ENCODE measurements around the gene SLCO3A1. TPM values are rescaled to one million over a fixed set of nuclear protein-coding genes. Genes with fewer than 3 reads are reported as not detected.

SLCO3A1 gene
- total RNA-seq, 2 donors from 2014 or later, result 21.4 to 27.3 TPM

DNA sequence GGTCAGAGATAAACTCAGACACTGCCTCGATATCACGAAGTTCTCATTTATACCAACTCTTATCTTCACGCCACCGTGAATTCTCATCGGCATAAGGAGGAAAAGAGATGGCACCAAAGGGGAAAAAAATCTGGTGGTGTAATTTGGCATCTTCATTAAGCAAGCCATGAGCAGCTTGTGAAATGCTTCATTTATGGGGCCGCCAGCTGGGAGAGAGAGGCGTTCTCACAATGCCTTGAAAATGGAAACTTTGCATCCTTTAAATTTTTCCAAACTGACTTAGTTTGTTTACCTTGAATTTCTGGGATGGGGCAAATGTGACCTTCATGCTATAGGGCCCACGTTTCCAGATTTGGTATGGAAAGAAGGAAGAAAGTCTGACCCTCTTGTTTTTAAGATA lies 297.7 kb downstream of the SLCO3A1 start:
- Histone ChIP-seq H3K27ac (no peak overlapping the region), H3K36me3 (peaks cover 40% of the 10 kb centered on the region), H3K4me3 (no peak overlapping the region)

GRCh38 chr15:92151741-92152140 lies 298.2 kb downstream of the SLCO3A1 start:
- Histone ChIP-seq H3K27me3 (no peaks in the 10 kb centered on the region), H3K36me3 (peaks cover 40% of the 10 kb centered on the region), H3K9me3 (no peaks in the 10 kb centered on the region), H3K4me1 (no peaks in the 10 kb centered on the region), H3K4me3 (no peak overlapping the region), H3K27ac (no peak overlapping the region)
- TF ChIP-seq, protein P1, sequence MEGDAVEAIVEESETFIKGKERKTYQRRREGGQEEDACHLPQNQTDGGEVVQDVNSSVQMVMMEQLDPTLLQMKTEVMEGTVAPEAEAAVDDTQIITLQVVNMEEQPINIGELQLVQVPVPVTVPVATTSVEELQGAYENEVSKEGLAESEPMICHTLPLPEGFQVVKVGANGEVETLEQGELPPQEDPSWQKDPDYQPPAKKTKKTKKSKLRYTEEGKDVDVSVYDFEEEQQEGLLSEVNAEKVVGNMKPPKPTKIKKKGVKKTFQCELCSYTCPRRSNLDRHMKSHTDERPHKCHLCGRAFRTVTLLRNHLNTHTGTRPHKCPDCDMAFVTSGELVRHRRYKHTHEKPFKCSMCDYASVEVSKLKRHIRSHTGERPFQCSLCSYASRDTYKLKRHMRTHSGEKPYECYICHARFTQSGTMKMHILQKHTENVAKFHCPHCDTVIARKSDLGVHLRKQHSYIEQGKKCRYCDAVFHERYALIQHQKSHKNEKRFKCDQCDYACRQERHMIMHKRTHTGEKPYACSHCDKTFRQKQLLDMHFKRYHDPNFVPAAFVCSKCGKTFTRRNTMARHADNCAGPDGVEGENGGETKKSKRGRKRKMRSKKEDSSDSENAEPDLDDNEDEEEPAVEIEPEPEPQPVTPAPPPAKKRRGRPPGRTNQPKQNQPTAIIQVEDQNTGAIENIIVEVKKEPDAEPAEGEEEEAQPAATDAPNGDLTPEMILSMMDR (IDR thresholded peaks at IDR 0.05), result no peak
- DNase-seq (ENCODE audit: low spot score), result no peak

More for the DNA sequence above, 297.7 kb downstream of the SLCO3A1 start:
- H3K4me1 ChIP-seq, result no peaks in the 10 kb centered on the region
- H3K27me3 ChIP-seq, result no peaks in the 10 kb centered on the region
- TF ChIP-seq, protein P1 (IDR thresholded peaks at IDR 0.05), result no peak
- no peak for DNase-seq (ENCODE audit: low spot score)
- H3K9me3 ChIP-seq, result no peaks in the 10 kb centered on the region

DNA sequence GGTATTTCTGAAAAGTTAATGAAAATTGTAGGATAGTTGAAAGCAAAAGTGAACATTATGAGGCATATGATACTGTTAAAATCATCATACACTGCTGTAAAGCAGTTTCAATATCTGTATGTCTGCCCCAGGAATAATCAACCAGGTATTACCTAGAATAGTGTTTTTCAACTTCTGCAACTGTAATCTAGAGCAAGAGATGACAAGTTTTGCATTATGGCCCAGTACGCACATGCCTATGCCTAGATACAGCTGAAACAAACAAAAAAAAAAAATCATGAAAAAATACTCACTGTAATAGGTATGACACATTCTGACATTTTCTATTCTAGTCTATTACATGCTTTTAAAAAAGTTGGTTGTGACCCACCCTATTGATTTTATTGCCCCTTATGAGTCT lies 299.5 kb downstream of the SLCO3A1 start:
- Histone ChIP-seq H3K9me3 (no peaks in the 10 kb centered on the region), H3K4me3 (no peak overlapping the region), H3K4me1 (no peaks in the 10 kb centered on the region), H3K36me3 (peaks cover 36% of the 10 kb centered on the region), H3K27ac (no peak overlapping the region), H3K27me3 (no peaks in the 10 kb centered on the region)
- TF ChIP-seq, protein P1 (IDR thresholded peaks at IDR 0.05), result no peak
- DNase-seq (ENCODE audit: low spot score), result no peak

GRCh38 chr15:92153620-92154019 lies 300.1 kb downstream of the SLCO3A1 start:
- H3K36me3 ChIP-seq, result peaks cover 35% of the 10 kb centered on the region
- no peak overlapping the region for H3K4me3 ChIP-seq
- TF ChIP-seq, protein P1 (IDR thresholded peaks at IDR 0.05), result no peak
- H3K27me3 ChIP-seq, result no peaks in the 10 kb centered on the region
- H3K9me3 ChIP-seq, result no peaks in the 10 kb centered on the region
- DNase-seq (ENCODE audit: low spot score), result peak; percentile 28
- no peak overlapping the region for H3K27ac ChIP-seq
- no peaks in the 10 kb centered on the region for H3K4me1 ChIP-seq

GRCh38 chr15:92155934-92156333 lies 302.4 kb downstream of the SLCO3A1 start:
- H3K27ac ChIP-seq, result no peak overlapping the region
- no peak overlapping the region for H3K4me3 ChIP-seq
- TF ChIP-seq, protein P1 (IDR thresholded peaks at IDR 0.05), result no peak
- H3K9me3 ChIP-seq, result no peaks in the 10 kb centered on the region
- H3K36me3 ChIP-seq, result peaks cover 35% of the 10 kb centered on the region
- no peaks in the 10 kb centered on the region for H3K27me3 ChIP-seq
- H3K4me1 ChIP-seq, result no peaks in the 10 kb centered on the region
- DNase-seq (ENCODE audit: low spot score), result peak; percentile 16

GRCh38 chr15:92157666-92158298 lies 304.3 kb downstream of the SLCO3A1 start:
- Histone ChIP-seq H3K27ac (no peak overlapping the region), H3K4me3 (no peak overlapping the region), H3K27me3 (no peaks in the 10 kb centered on the region), H3K9me3 (no peaks in the 10 kb centered on the region), H3K4me1 (no peaks in the 10 kb centered on the region), H3K36me3 (peaks cover 27% of the 10 kb centered on the region)
- TF ChIP-seq, protein P1 (IDR thresholded peaks at IDR 0.05), result no peak
- peak; percentile 18 for DNase-seq (ENCODE audit: low spot score)
